Inferior parietal cortex (tissue), 1 donor: ENCODE results near the gene AKR1B1.

Source experiments
- DNase-seq: peaks from one replicate; pipeline ENCODE4 v3.0.0-alpha.2; 2016; ENCODE audit errors: extremely low spot score

The AKR1B1 gene

GRCh38 chr7:134444198-134444960 is 14.5 kb downstream of the AKR1B1 start:
- DNase-seq, result peak; percentile 48

- DNase-seq, result no peak
These were observed 15.4 kb downstream of the AKR1B1 start for GRCh38 chr7:134443396-134444070.

- no peak for DNase-seq
These were observed 16.3 kb downstream of the AKR1B1 start for GRCh38 chr7:134442441-134443220.

- no peak for DNase-seq
These were observed 17.6 kb downstream of the AKR1B1 start for GRCh38 chr7:134441264-134441663.

- DNase-seq, result no peak
These were observed 18.4 kb downstream of the AKR1B1 start for GRCh38 chr7:134440476-134440875.

- DNase-seq, result no peak
These were observed 18.8 kb downstream of the AKR1B1 start for GRCh38 chr7:134440067-134440466.

GRCh38 chr7:134438946-134439345 is 20.0 kb downstream of the AKR1B1 start:
- DNase-seq, result no peak

- DNase-seq, result no peak
These were observed 23.6 kb downstream of the AKR1B1 start for GRCh38 chr7:134435161-134435920.

GRCh38 chr7:134434701-134435100 is 24.2 kb downstream of the AKR1B1 start:
- no peak for DNase-seq

GRCh38 chr7:134433430-134433829 is 25.5 kb downstream of the AKR1B1 start:
- DNase-seq, result no peak

- DNase-seq, result peak; percentile 95
These were observed 26.4 kb downstream of the AKR1B1 start for GRCh38 chr7:134432296-134433152.

- no peak for DNase-seq
These were observed 27.1 kb downstream of the AKR1B1 start for GRCh38 chr7:134431815-134432214.

- no peak for DNase-seq
These were observed 29.4 kb downstream of the AKR1B1 start for GRCh38 chr7:134429481-134429880.

GRCh38 chr7:134428942-134429341 is 30.0 kb downstream of the AKR1B1 start:
- no peak for DNase-seq

- no peak for DNase-seq
These were observed 31.0 kb downstream of the AKR1B1 start for GRCh38 chr7:134427896-134428295.

- DNase-seq, result no peak
These were observed 33.1 kb downstream of the AKR1B1 start for GRCh38 chr7:134425777-134426176.

GRCh38 chr7:134422638-134423037 is 36.3 kb downstream of the AKR1B1 start:
- DNase-seq, result no peak

GRCh38 chr7:134422008-134422407 is 36.9 kb downstream of the AKR1B1 start:
- DNase-seq, result no peak

GRCh38 chr7:134420424-134421125 is 38.3 kb downstream of the AKR1B1 start:
- peak; percentile 84 for DNase-seq

- no peak for DNase-seq
These were observed 39.0 kb downstream of the AKR1B1 start for GRCh38 chr7:134419875-134420274.
